RWPE1 (cell line): ENCODE measurements around the gene SERPINB7.

Experiments used
- CTCF ChIA-PET: fragments of 350-600 bp; sonication (Branson Sonifier 250); formaldehyde crosslinking; extraction: SDS; loops from one replicate; lab custom pipeline; 2021; lab: Yijun Ruan, JAX
- POLR2A ChIA-PET: fragments of 400-600 bp; formaldehyde crosslinking; extraction: SDS; loops from one replicate; lab custom pipeline; 2020; ENCODE audit warnings: antibody characterized with exemption; ENCODE audit not compliant: low non-redundant PET; lab: Yijun Ruan, JAX
- DNase-seq: peaks from one replicate; pipeline ENCODE4 v3.0.0; 2012; ENCODE audit warnings: low spot score
- H3K27ac ChIP-seq: fragments of 450-650 bp; 2 replicates; pipeline ENCODE4 v1.5.1; 2017
- TF ChIP-seq, protein P1 (sequence below): fragments of 450-650 bp; conservative IDR thresholded peaks from 2 replicates; pipeline ENCODE4 v1.5.1; 2017; ENCODE audit warnings: low read depth, mild to moderate bottlenecking

Gene SERPINB7

DNA sequence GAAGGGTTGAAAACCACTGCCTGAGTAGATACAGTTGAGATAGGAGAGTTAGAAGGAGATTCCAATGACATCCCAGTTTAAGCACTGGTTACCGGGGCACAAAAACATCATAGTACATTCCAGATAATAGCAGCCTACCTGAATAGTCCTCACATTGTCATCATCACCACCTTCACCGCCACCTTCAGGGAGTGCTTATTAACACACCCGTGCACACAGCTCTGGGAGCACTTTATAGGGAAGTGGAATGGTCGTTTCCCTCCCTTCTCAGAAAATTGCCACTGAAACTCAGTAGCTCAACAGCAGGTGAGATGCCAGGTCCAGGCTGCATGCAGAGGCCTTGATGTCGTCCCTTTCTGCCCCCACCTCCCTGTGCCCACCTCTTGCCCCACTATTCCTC lies 8.2 kb downstream of the SERPINB7 start:
- no peak for DNase-seq
- ChIA-PET CTCF (no interaction called here), POLR2A (no interaction called here)
- TF ChIP-seq, protein P1, sequence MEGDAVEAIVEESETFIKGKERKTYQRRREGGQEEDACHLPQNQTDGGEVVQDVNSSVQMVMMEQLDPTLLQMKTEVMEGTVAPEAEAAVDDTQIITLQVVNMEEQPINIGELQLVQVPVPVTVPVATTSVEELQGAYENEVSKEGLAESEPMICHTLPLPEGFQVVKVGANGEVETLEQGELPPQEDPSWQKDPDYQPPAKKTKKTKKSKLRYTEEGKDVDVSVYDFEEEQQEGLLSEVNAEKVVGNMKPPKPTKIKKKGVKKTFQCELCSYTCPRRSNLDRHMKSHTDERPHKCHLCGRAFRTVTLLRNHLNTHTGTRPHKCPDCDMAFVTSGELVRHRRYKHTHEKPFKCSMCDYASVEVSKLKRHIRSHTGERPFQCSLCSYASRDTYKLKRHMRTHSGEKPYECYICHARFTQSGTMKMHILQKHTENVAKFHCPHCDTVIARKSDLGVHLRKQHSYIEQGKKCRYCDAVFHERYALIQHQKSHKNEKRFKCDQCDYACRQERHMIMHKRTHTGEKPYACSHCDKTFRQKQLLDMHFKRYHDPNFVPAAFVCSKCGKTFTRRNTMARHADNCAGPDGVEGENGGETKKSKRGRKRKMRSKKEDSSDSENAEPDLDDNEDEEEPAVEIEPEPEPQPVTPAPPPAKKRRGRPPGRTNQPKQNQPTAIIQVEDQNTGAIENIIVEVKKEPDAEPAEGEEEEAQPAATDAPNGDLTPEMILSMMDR: no peak
- no peak overlapping the region for H3K27ac ChIP-seq

GRCh38 chr18:63784787-63785452 lies 9.7 kb downstream of the SERPINB7 start:
- CTCF ChIA-PET: interaction anchor here (0.6 kb wide), 1 partner anchor 27 kb away, joined by 3 read pairs; no protein-coding TSS in a partner anchor
- TF ChIP-seq, protein P1: no peak
- POLR2A ChIA-PET: no interaction called here

DNA sequence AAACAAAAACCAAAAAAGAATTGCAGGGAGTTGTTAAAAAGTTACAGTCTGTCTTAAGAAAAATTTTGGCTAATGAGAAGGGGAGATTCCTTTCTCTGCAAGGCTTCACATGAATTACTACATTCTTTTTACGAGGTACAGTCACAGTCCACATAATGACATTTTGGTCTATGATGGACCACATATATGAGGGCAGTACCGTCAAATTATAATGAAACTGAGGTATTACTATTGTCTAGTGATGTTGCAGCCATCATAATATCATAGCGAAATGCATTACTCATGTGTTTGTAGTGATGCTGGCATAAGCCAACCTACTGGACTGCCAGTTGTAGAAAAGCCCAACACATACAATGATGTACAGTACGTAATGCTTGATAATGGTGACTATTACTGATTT lies 12.5 kb downstream of the SERPINB7 start:
- no peak overlapping the region for H3K27ac ChIP-seq
- CTCF ChIA-PET: no interaction called here
- no peak for DNase-seq
- TF ChIP-seq, protein P1: no peak
- POLR2A ChIA-PET: no interaction called here

More at GRCh38 chr18:63784787-63785452, 9.7 kb downstream of the SERPINB7 start:
- DNase-seq: no peak
- H3K27ac ChIP-seq: no peak overlapping the region

GRCh38 chr18:63788447-63789096 lies 13.4 kb downstream of the SERPINB7 start:
- ChIA-PET POLR2A (no interaction called here), CTCF (no interaction called here)
- DNase-seq: peak; percentile 60
- TF ChIP-seq, protein P1: no peak
- H3K27ac ChIP-seq: no peak overlapping the region

- TF ChIP-seq, protein P1: no peak
- DNase-seq: no peak
- ChIA-PET POLR2A (no interaction called here), CTCF (no interaction called here)
- H3K27ac ChIP-seq: no peak overlapping the region
These were observed 14.1 kb downstream of the SERPINB7 start for GRCh38 chr18:63789327-63789726.

GRCh38 chr18:63795606-63796005 lies 20.4 kb downstream of the SERPINB7 start:
- ChIA-PET POLR2A (no interaction called here), CTCF (no interaction called here)
- no peak for DNase-seq
- TF ChIP-seq, protein P1: no peak
- H3K27ac ChIP-seq: no peak overlapping the region
